ENCODE measurements around the gene SEMA4D. TPM values are rescaled to one million over a fixed set of nuclear protein-coding genes. Genes with fewer than 3 reads are reported as not detected.

SEMA4D gene
- total and polyA plus RNA-seq, 2 donors from 2014 or later: 18.9 to 147 TPM

- H3K9me3 ChIP-seq (ENCODE audit: control insufficient read depth in 2 of 3, insufficient read depth in 1 of 3, low read length in 3 of 3): no peaks in the 10 kb centered on the region
- no peak overlapping the region for H3K4me3 ChIP-seq (ENCODE audit: low read length in 3 of 3)
- peak overlapping the region in 1 of 2 donors; percentile 11 for H3K27ac ChIP-seq (ENCODE audit: low read depth in 2 of 2, low read length in 2 of 2)
- FAIRE-seq (no peak), DNase-seq (peak in 1 of 5 donors; percentile 94)
- no peak overlapping the region for H3K9ac ChIP-seq (ENCODE audit: low read length in 3 of 3)
- H3K36me3 ChIP-seq (ENCODE audit: control insufficient read depth in 2 of 3, insufficient read depth in 3 of 3, low read length in 3 of 3): no peaks in the 10 kb centered on the region
- intact Hi-C loops (cut with DNase I): no loop called here
- no peak for TF ChIP-seq CTCF (IDR thresholded peaks at IDR 0.05; ENCODE audit: borderline replicate concordance, extremely low read depth, insufficient read depth)
- H3K27me3 ChIP-seq (ENCODE audit: control insufficient read depth, insufficient read depth, low read length): no peaks in the 10 kb centered on the region
- peaks cover 0 to 47% (median 27%) of the 10 kb centered on the region in 3 donors for H3K4me1 ChIP-seq (ENCODE audit: control insufficient read depth in 2 of 3, insufficient read depth in 2 of 3, low read depth in 1 of 3, low read length in 3 of 3)
These were observed 62.7 kb downstream of the SEMA4D start for GRCh38 chr9:89435071-89435823.

- intact Hi-C loops (cut with DNase I): no loop called here
- no peak for DNase-seq
These were observed 63.3 kb downstream of the SEMA4D start for GRCh38 chr9:89434636-89435035.

GRCh38 chr9:89433826-89434225 is 64.1 kb downstream of the SEMA4D start:
- intact Hi-C loops (cut with DNase I): no loop called here
- H3K9ac ChIP-seq (ENCODE audit: low read length in 3 of 3): no peak overlapping the region
- H3K27me3 ChIP-seq (ENCODE audit: control insufficient read depth, insufficient read depth, low read length): no peaks in the 10 kb centered on the region
- FAIRE-seq (no peak), DNase-seq (peak in 1 of 5 donors; percentile 71)
- H3K9me3 ChIP-seq (ENCODE audit: control insufficient read depth in 2 of 3, insufficient read depth in 1 of 3, low read length in 3 of 3): no peaks in the 10 kb centered on the region
- no peak overlapping the region for H3K4me3 ChIP-seq (ENCODE audit: low read length in 3 of 3)
- no peak for TF ChIP-seq CTCF (IDR thresholded peaks at IDR 0.05; ENCODE audit: borderline replicate concordance, extremely low read depth, insufficient read depth)
- H3K4me1 ChIP-seq (ENCODE audit: control insufficient read depth in 2 of 3, insufficient read depth in 2 of 3, low read depth in 1 of 3, low read length in 3 of 3): peaks cover 0 to 49% (median 22%) of the 10 kb centered on the region in 3 donors
- H3K27ac ChIP-seq (ENCODE audit: low read depth in 2 of 2, low read length in 2 of 2): no peak overlapping the region
- H3K36me3 ChIP-seq (ENCODE audit: control insufficient read depth in 2 of 3, insufficient read depth in 3 of 3, low read length in 3 of 3): no peaks in the 10 kb centered on the region

More at GRCh38 chr9:89434636-89435035, 63.3 kb downstream of the SEMA4D start:
- Histone ChIP-seq H3K27me3 (ENCODE audit: control insufficient read depth, insufficient read depth, low read length) (no peaks in the 10 kb centered on the region), H3K9ac (ENCODE audit: low read length in 3 of 3) (no peak overlapping the region), H3K36me3 (ENCODE audit: control insufficient read depth in 2 of 3, insufficient read depth in 3 of 3, low read length in 3 of 3) (no peaks in the 10 kb centered on the region), H3K27ac (ENCODE audit: low read depth in 2 of 2, low read length in 2 of 2) (no peak overlapping the region), H3K4me3 (ENCODE audit: low read length in 3 of 3) (no peak overlapping the region), H3K4me1 (ENCODE audit: control insufficient read depth in 2 of 3, insufficient read depth in 2 of 3, low read depth in 1 of 3, low read length in 3 of 3) (peaks cover 0 to 43% (median 22%) of the 10 kb centered on the region in 3 donors), H3K9me3 (ENCODE audit: control insufficient read depth in 2 of 3, insufficient read depth in 1 of 3, low read length in 3 of 3) (no peaks in the 10 kb centered on the region)
- FAIRE-seq: no peak
- TF ChIP-seq CTCF (IDR thresholded peaks at IDR 0.05; ENCODE audit: borderline replicate concordance, extremely low read depth, insufficient read depth): no peak

Measured in kidney (tissue), 14 donors.